CD4-positive, alpha-beta T cell (primary cell): ENCODE measurements around the gene HSPB6. TPM values are rescaled to one million over a fixed set of nuclear protein-coding genes. Genes with fewer than 3 reads are reported as not detected.

Source experiments
- ATAC-seq: fragments of 200-7000 bp; cut with Tn5 transposase; one replicate; pipeline ENCODE4 v1.10.0; 2022; ENCODE audit warnings: mild to moderate bottlenecking; ENCODE audit not compliant: poor library complexity
- CTCF ChIA-PET: fragments of 350-600 bp; sonication (Branson Sonifier 250); formaldehyde crosslinking; loops from one replicate; lab custom pipeline; 2021; ENCODE audit warnings: antibody characterized with exemption, inconsistent platforms; lab: Charles Lee
- POLR2A ChIA-PET: fragments of 350-600 bp; sonication (Branson Sonifier 250); formaldehyde crosslinking; loops from one replicate; lab custom pipeline; 2021; ENCODE audit warnings: antibody characterized with exemption, inconsistent platforms; lab: Charles Lee
- DNase-seq, 14 experiments: peaks; one replicate each; pipeline ENCODE4 v3.0.0-alpha.2; 2013 to 2020; ENCODE audit warnings: mixed read lengths in 2 of 14
- H3K27ac ChIP-seq, 2 donors: one replicate each; pipeline versions ENCODE4 v1.5.1 to v1.7.0; 2013; ENCODE audit warnings: low read length in 2 of 2, low read depth in 1 of 2, mild to moderate bottlenecking in 1 of 2
- H3K27me3 ChIP-seq, 2 experiments: 1 replicate in 1 of 2; 2 replicates in 1 of 2; pipeline versions ENCODE4 v1.6.1 to v1.7.0; 2013; ENCODE audit warnings: low read length in 2 of 2, control low read depth in 1 of 2, mild to moderate bottlenecking in 1 of 2, moderate library complexity in 1 of 2; ENCODE audit not compliant: insufficient read depth in 2 of 2, control insufficient read depth in 1 of 2
- H3K36me3 ChIP-seq: one replicate; pipeline ENCODE4 v1.6.1; 2013; ENCODE audit warnings: low read length, control low read depth; ENCODE audit not compliant: insufficient read depth
- H3K4me1 ChIP-seq: one replicate; pipeline ENCODE4 v1.6.1; 2013; ENCODE audit warnings: low read length, control low read depth; ENCODE audit not compliant: insufficient read depth
- H3K4me3 ChIP-seq: one replicate; pipeline ENCODE4 v1.5.1; 2013; ENCODE audit warnings: mild to moderate bottlenecking, low read length, moderate library complexity
- H3K9me3 ChIP-seq, 2 experiments: 1 replicate in 1 of 2; 2 replicates in 1 of 2; pipeline versions ENCODE4 v1.6.1 to v1.7.0; 2013; ENCODE audit warnings: low read length in 2 of 2, mild to moderate bottlenecking in 2 of 2, control low read depth in 1 of 2, moderate library complexity in 1 of 2; ENCODE audit not compliant: control insufficient read depth in 1 of 2, insufficient read depth in 1 of 2
- H3K27ac Mint-ChIP-seq: one replicate; pipeline ENCODE4 v1.8.0; 2020; ENCODE audit warnings: mixed read lengths
- H3K27me3 Mint-ChIP-seq: one replicate; pipeline ENCODE4 v1.8.0; 2021; ENCODE audit warnings: mixed read lengths
- H3K36me3 Mint-ChIP-seq: one replicate; pipeline ENCODE4 v1.8.0; 2021; ENCODE audit warnings: low read depth, mixed read lengths
- H3K4me1 Mint-ChIP-seq: one replicate; pipeline ENCODE4 v1.8.0; 2021; ENCODE audit warnings: low read depth, mixed read lengths
- H3K4me3 Mint-ChIP-seq: one replicate; pipeline ENCODE4 v1.8.0; 2020; ENCODE audit warnings: mild to moderate bottlenecking, mixed read lengths
- H3K9me3 Mint-ChIP-seq: one replicate; pipeline ENCODE4 v1.8.0; 2020; ENCODE audit warnings: mixed read lengths
- intact Hi-C, 2 experiments: fragments of 100-400 bp; cut with DNase I in 1 of 2; cut with micrococcal nuclease in 1 of 2; formaldehyde crosslinking; loops; one replicate each; pipeline versions ENCODE4 v1.15.1 to v1.9.0; 2023 to 2025; cut with DNase I, micrococcal nuclease
- total RNA-seq, 174 experiments: library from RNA in 2 of 174; stranded (reverse) in 2 of 174; gene quantifications; one replicate each; pipeline ENCODE4 v1.2.3 and lab custom pipeline; 2021 to 2026
- TF ChIP-seq, protein P1 (sequence below): fragments of 200-600 bp; IDR thresholded peaks from one replicate; pipeline ENCODE4 v1.8.0; 2022; ENCODE audit warnings: antibody characterized with exemption, mild to moderate bottlenecking

Gene HSPB6
- total RNA-seq, 2 experiments from 2014 or later, result not detected

- H3K27me3 ChIP-seq, result no peaks in the 10 kb centered on the region
- ChIA-PET CTCF (no interaction called here), POLR2A (no interaction called here)
- Mint-ChIP-seq H3K27me3 (no peaks in the 10 kb centered on the region), H3K36me3 (peaks cover 17% of the 10 kb centered on the region), H3K4me1 (peaks cover 12% of the 10 kb centered on the region), H3K4me3 (no peak overlapping the region), H3K9me3 (no peaks in the 10 kb centered on the region), H3K27ac (no peak overlapping the region)
- peaks cover 13% of the 10 kb centered on the region for H3K4me1 ChIP-seq
- no peaks in the 10 kb centered on the region for H3K9me3 ChIP-seq
- DNase-seq, result peak in 1 of 14 experiments; percentile 11
- no peak for ATAC-seq
- no peak overlapping the region for H3K4me3 ChIP-seq
- H3K36me3 ChIP-seq, result peaks cover 10% of the 10 kb centered on the region
- TF ChIP-seq, protein P1, sequence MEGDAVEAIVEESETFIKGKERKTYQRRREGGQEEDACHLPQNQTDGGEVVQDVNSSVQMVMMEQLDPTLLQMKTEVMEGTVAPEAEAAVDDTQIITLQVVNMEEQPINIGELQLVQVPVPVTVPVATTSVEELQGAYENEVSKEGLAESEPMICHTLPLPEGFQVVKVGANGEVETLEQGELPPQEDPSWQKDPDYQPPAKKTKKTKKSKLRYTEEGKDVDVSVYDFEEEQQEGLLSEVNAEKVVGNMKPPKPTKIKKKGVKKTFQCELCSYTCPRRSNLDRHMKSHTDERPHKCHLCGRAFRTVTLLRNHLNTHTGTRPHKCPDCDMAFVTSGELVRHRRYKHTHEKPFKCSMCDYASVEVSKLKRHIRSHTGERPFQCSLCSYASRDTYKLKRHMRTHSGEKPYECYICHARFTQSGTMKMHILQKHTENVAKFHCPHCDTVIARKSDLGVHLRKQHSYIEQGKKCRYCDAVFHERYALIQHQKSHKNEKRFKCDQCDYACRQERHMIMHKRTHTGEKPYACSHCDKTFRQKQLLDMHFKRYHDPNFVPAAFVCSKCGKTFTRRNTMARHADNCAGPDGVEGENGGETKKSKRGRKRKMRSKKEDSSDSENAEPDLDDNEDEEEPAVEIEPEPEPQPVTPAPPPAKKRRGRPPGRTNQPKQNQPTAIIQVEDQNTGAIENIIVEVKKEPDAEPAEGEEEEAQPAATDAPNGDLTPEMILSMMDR, result no peak
- intact Hi-C loops, result no loop called here
- H3K27ac ChIP-seq, result no peak overlapping the region
Measured at GRCh38 chr19:35780717-35781116, 23.9 kb upstream of the HSPB6 start.

DNA sequence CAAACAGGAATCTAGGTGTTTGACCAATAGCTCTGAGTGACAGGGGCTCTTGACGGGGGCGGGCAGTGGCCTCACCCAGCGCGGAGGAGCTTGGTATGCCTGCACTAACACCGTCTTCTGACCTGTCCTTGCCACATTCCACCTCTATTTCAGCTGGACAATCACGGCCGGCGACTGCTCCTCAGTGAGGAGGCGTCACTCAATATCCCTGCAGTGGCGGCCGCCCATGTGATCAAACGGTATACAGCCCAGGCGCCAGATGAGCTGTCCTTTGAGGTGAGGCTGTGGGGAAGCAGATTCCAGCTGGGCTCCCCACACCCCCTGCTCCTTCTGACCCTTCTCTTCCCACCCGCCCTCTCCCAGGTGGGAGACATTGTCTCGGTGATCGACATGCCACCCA is 23.2 kb upstream of the HSPB6 start:
- peaks cover 17% of the 10 kb centered on the region for H3K36me3 Mint-ChIP-seq
- Histone ChIP-seq H3K27ac (no peak overlapping the region), H3K9me3 (no peaks in the 10 kb centered on the region), H3K27me3 (no peaks in the 10 kb centered on the region), H3K36me3 (peaks cover 10% of the 10 kb centered on the region), H3K4me3 (no peak overlapping the region), H3K4me1 (peaks cover 15% of the 10 kb centered on the region)
- ChIA-PET CTCF (no interaction called here), POLR2A (no interaction called here)
- H3K27me3 Mint-ChIP-seq, result no peaks in the 10 kb centered on the region
- DNase-seq (no peak), ATAC-seq (no peak)
- TF ChIP-seq, protein P1, result no peak
- H3K9me3 Mint-ChIP-seq, result no peaks in the 10 kb centered on the region
- no peak overlapping the region for H3K4me3 Mint-ChIP-seq
- intact Hi-C loops, result no loop called here
- peaks cover 15% of the 10 kb centered on the region for H3K4me1 Mint-ChIP-seq
- H3K27ac Mint-ChIP-seq, result no peak overlapping the region

DNA sequence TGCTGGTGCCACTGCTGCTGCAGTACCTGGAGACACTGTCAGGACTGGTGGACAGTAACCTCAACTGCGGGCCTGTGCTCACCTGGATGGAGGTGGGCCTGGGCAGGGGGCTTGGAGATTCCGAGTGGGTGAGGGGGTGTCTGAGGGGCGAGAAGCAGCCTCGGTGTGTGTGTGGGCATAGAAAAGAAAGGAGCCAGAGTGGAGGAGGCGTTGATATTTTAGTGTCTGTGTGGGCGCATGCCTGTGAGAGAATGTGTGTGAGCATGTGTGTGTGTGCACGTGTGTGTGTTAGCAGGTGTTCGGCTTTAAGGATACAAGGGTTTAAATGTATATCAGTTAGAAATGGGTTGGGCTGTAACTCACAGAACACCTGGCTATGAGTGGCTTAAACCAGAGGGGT is 22.2 kb upstream of the HSPB6 start:
- Mint-ChIP-seq H3K27me3 (no peaks in the 10 kb centered on the region), H3K27ac (no peak overlapping the region), H3K36me3 (peaks cover 17% of the 10 kb centered on the region), H3K4me3 (no peak overlapping the region), H3K9me3 (no peaks in the 10 kb centered on the region), H3K4me1 (peaks cover 24% of the 10 kb centered on the region)
- no peak for ATAC-seq
- H3K27me3 ChIP-seq, result no peaks in the 10 kb centered on the region
- TF ChIP-seq, protein P1, result no peak
- H3K36me3 ChIP-seq, result peaks cover 10% of the 10 kb centered on the region
- peaks cover 21% of the 10 kb centered on the region for H3K4me1 ChIP-seq
- H3K27ac ChIP-seq, result no peak overlapping the region
- no peak overlapping the region for H3K4me3 ChIP-seq
- no peaks in the 10 kb centered on the region for H3K9me3 ChIP-seq
- DNase-seq, result peak in 1 of 14 experiments; percentile 10
- intact Hi-C loops, result loop anchor here in 1 of 2 experiments (5.0 to 10.0 kb wide), 2 partner anchors 156 to 278 kb away; partner anchors contain the start of gene LRFN3
- POLR2A ChIA-PET, result no interaction called here
- CTCF ChIA-PET, result no interaction called here
